ENCODE results near the gene ZMYND8. TPM values are rescaled to one million over a fixed set of nuclear protein-coding genes. Genes with fewer than 3 reads are reported as not detected.

ZMYND8 gene
- total and polyA plus RNA-seq, 10 of the 15 experiments (the other 5 are each of a cell fraction or from before 2014, with no cell fraction given): 12.9 to 54.8 (median 23.1) TPM

DNA sequence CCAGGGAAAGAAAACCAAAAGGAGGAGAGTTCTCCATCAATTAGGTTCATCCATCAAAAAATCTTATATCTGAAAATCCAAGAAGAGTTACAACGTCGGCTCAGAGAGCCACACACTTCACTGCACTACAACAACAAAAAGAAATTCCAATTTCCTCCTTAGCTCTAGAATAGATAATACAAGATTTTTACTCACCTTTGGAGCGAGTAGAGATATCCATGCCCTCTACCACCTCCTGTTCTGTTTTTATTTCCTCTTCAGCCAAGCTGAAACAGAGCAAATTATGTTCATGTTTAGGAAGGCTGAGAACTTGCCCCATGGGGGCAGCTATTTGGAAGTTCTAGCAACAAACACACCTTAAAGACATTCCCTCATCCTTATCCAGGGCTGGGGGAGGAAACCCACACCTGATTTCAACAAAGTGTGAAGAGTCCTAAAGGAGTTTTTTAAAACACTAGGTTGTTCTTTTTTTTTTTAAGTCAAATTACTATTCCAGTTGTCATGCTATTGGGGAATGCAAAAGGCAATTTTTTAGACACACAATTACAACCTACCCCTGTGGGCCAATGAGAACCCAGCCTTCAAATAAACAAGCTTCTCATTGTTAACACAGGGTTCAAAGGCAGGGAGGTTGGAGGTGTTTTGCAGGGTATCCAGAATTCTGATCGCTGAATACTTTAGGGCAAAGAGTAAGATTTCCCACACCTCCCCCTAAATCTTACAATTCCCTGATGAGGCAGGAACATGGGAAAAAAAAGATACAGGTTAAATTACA is 8.7 kb downstream of the ZMYND8 start (continued):
- no peak for TF ChIP-seq KLF5 (IDR thresholded peaks at IDR 0.05; ENCODE audit: partially characterized antibody)
- TF ChIP-seq HDGF (IDR thresholded peaks at IDR 0.05): no peak
- TF ChIP-seq YBX1 (IDR thresholded peaks at IDR 0.05): no peak
- TF ChIP-seq GABPA (IDR thresholded peaks at IDR 0.05; ENCODE audit: low read depth): no peak
- TF ChIP-seq MLLT1 (IDR thresholded peaks at IDR 0.05): no peak
- no peak for TF ChIP-seq E2F4 (IDR thresholded peaks at IDR 0.05; ENCODE audit: low read depth, low read length)
- no peak for TF ChIP-seq RCOR1 (conservative IDR thresholded peaks at IDR 0.05; ENCODE audit: low read depth, low read length)
- no peak for TF ChIP-seq NRF1 (conservative IDR thresholded peaks at IDR 0.05; ENCODE audit: low read depth, low read length)

DNA sequence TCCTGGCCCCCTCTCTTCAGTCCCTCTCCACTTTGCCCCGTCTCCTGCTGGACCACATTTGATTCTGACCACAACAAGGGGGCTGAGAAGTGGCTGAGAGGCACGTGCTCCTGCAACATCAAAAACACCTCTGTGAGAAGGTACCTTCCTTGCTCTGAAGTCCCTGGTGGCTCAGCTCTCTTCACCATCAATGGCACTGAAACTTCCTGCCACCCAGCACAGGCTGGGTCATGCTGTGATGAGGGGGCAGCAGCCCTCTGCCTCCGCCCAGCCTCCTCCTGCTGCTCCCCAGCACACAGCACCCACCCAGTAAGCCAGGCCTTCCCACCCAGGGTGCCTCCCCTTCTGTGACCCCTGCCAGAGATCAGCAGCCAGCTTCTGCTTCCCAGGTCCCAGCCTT is 10.3 kb downstream of the ZMYND8 start:
- BruUV-seq (replicated peaks): no TSS peak
- no peak overlapping the region for H2AFZ ChIP-seq (ENCODE audit: control insufficient read depth, low read depth, low read length)
- H4K20me1 ChIP-seq (ENCODE audit: control insufficient read depth, insufficient read depth): no peaks in the 10 kb centered on the region; the same call in 1 of the 2 replicates
- ChIA-PET CTCF (interaction anchor here (1.2 to 9.2 kb wide), 4 partner anchors 10 to 73 kb away, joined by 3 to 66 read pairs (median 14); partner anchors contain the start of gene ZMYND8), RAD21 (ENCODE audit: unreplicated experiment) (interaction anchor here (1.5 to 2.1 kb wide), 2 partner anchors 38 to 72 kb away, joined by 4 to 7 read pairs; no protein-coding TSS in a partner anchor), POLR2A (interaction anchor here (0.7 to 5.7 kb wide), 2 partner anchors 11 to 14 kb away, joined by 3 to 50 read pairs; partner anchors contain the start of gene ZMYND8), SMC1A (ENCODE audit: uncharacterized antibody, unreplicated experiment) (interaction anchor here (0.6 to 7.3 kb wide), 4 partner anchors 14 to 72 kb away, joined by 3 to 51 read pairs (median 27); no protein-coding TSS in a partner anchor)
- intact Hi-C loops (cut with micrococcal nuclease; ENCODE audit: unreplicated experiment) (no loop called here), in situ Hi-C loops (cut with MboI) (no loop called here)
- FAIRE-seq: no peak
- ATAC-seq: peak; percentile 32
- no peaks in the 10 kb centered on the region for H3K27me3 ChIP-seq (replicated peaks in 1 of 2; ENCODE audit: control insufficient read depth in 2 of 2, insufficient read depth in 2 of 2, low read length in 1 of 2)
- no peak overlapping the region for H3K27ac ChIP-seq (ENCODE audit: control insufficient read depth, insufficient read depth)
- H3K4me1 ChIP-seq (ENCODE audit: control insufficient read depth, insufficient read depth, low read length): peaks cover 30% of the 10 kb centered on the region
- no peak overlapping the region for H3K4me3 ChIP-seq
- 10% methylated on average over 3 of the region's 3 CpGs for WGBS (ENCODE audit: insufficient coverage, insufficient replicate concordance, low lambda C conversion rate, missing lambda C conversion rate)
- peaks cover 12 to 35% of the 10 kb centered on the region in 2 experiments for H3K36me3 ChIP-seq (ENCODE audit: control insufficient read depth in 2 of 2, insufficient read depth in 2 of 2, low read length in 1 of 2)
- no peak for DNase-seq (ENCODE audit: low read depth, low spot score)
- no peak overlapping the region for H3K9ac ChIP-seq (ENCODE audit: control insufficient read depth, insufficient read depth, low read length)
- no peak overlapping the region for H3K4me2 ChIP-seq (ENCODE audit: control insufficient read depth, insufficient read depth)
- peaks cover 88% of the 10 kb centered on the region for H3K79me2 ChIP-seq (ENCODE audit: control insufficient read depth, insufficient read depth, low read length)
- H3K9me3 ChIP-seq (replicated peaks; ENCODE audit: control insufficient read depth, insufficient read depth, low read length): no peaks in the 10 kb centered on the region
- TF ChIP-seq RCOR1 (conservative IDR thresholded peaks at IDR 0.05; ENCODE audit: low read depth, low read length): no peak
- no peak for TF ChIP-seq GABPA (IDR thresholded peaks at IDR 0.05; ENCODE audit: low read depth)
- TF ChIP-seq ZNF687 (IDR thresholded peaks at IDR 0.05): peak; percentile 46; the same call in 1 of the 2 replicates
- TF ChIP-seq PRDM15 (CRISPR knock-in tag; IDR thresholded peaks at IDR 0.05): no peak

Measured in GM12878 (cell line).